DMS 273 treated with DMSO at 0.1 percent for 48 hours (cell line): ENCODE results near the gene NDST1.

Source experiments
- DNase-seq: peaks from one replicate; lab custom pipeline; 2025; lab: John Stamatoyannopoulos, UW

Gene NDST1

GRCh38 chr5:150544611-150545219, 36.8 kb downstream of the NDST1 start:
- DNase-seq: peak; percentile 20

GRCh38 chr5:150545246-150545645, 37.3 kb downstream of the NDST1 start:
- DNase-seq: no peak

- no peak for DNase-seq
These were observed 40.2 kb downstream of the NDST1 start for GRCh38 chr5:150548123-150548522.

- DNase-seq: no peak
These were observed 41.8 kb downstream of the NDST1 start for GRCh38 chr5:150549735-150550134.

GRCh38 chr5:150550286-150550685, 42.4 kb downstream of the NDST1 start:
- DNase-seq: no peak

GRCh38 chr5:150551066-150551465, 43.1 kb downstream of the NDST1 start:
- no peak for DNase-seq

GRCh38 chr5:150553402-150553801, 45.5 kb downstream of the NDST1 start:
- DNase-seq: no peak

- DNase-seq: no peak
These were observed 46.0 kb downstream of the NDST1 start for GRCh38 chr5:150553911-150554310.

- no peak for DNase-seq
These were observed 46.9 kb downstream of the NDST1 start for GRCh38 chr5:150554857-150555256.

- DNase-seq: no peak
These were observed 48.2 kb downstream of the NDST1 start for GRCh38 chr5:150556106-150556505.

GRCh38 chr5:150556859-150557508, 49.1 kb downstream of the NDST1 start:
- no peak for DNase-seq

GRCh38 chr5:150557509-150557872, 49.6 kb downstream of the NDST1 start:
- no peak for DNase-seq

- no peak for DNase-seq
These were observed 50.2 kb downstream of the NDST1 start for GRCh38 chr5:150558088-150558621.

GRCh38 chr5:150559088-150559487, 51.2 kb downstream of the NDST1 start:
- DNase-seq: no peak

- DNase-seq: no peak
These were observed 51.8 kb downstream of the NDST1 start for GRCh38 chr5:150559701-150560100.

- DNase-seq: peak; percentile 49
These were observed 52.7 kb downstream of the NDST1 start for GRCh38 chr5:150560401-150561191.

GRCh38 chr5:150561192-150561512, 53.2 kb downstream of the NDST1 start:
- DNase-seq: no peak

GRCh38 chr5:150561571-150562275, 53.8 kb downstream of the NDST1 start:
- no peak for DNase-seq

- peak; percentile 21 for DNase-seq
These were observed 54.9 kb downstream of the NDST1 start for GRCh38 chr5:150562832-150563231.

GRCh38 chr5:150565868-150566267, 57.9 kb downstream of the NDST1 start:
- no peak for DNase-seq

- DNase-seq: no peak
These were observed 59.2 kb downstream of the NDST1 start for GRCh38 chr5:150567031-150567717.

GRCh38 chr5:150568663-150569062, 60.7 kb downstream of the NDST1 start:
- no peak for DNase-seq
